K562 (cell line): ENCODE data around the gene PKIB. TPM values are rescaled to one million over a fixed set of nuclear protein-coding genes. Genes with fewer than 3 reads are reported as not detected.

Source experiments
- ATAC-seq: fragments of 200-7000 bp; cut with Tn5 transposase; 3 replicates; pipeline ENCODE4 v1.9.1; 2020; ENCODE audit warnings: moderate library complexity
- BruUV-seq: library from RNA; stranded (reverse); fragments of 400-500 nt; replicated peaks from 2 replicates; lab custom pipeline; 2021; lab: Mats Ljungman, UMichigan
- CTCF ChIA-PET: fragments of 300-600 bp; formaldehyde crosslinking; extraction: SDS; loops from one replicate; lab custom pipeline; 2021; ENCODE audit warnings: low intra/inter-chr PET ratio; lab: Yijun Ruan, JAX
- POLR2A ChIA-PET: fragments of 300-600, 350-650 bp; sonication (Branson Sonifier 250); formaldehyde crosslinking; extraction: SDS; loops from one replicate; lab custom pipeline; 2021; ENCODE audit warnings: antibody characterized with exemption, inconsistent platforms; lab: Yijun Ruan, JAX
- DNase-seq, 4 experiments: peaks; one replicate each; pipeline versions ENCODE4 v3.0.0 to v3.0.0-alpha.2; 2011 to 2018; ENCODE audit warnings: low spot score in 3 of 4, mixed read lengths in 3 of 4; ENCODE audit errors: extremely low read depth in 1 of 4
- FAIRE-seq: peaks from 2 replicates; lab custom pipeline; 2011; peaks lifted over from hg19 to GRCh38; lab: Jason Lieb, UNC
- H2AFZ ChIP-seq: 2 replicates; pipeline ENCODE4 v1.6.0; 2011; ENCODE audit warnings: low read depth, low read length, control low read depth, inconsistent platforms
- H3K27ac ChIP-seq: fragments of 200-600 bp; 3 replicates; pipeline ENCODE4 v1.8.0; 2011; ENCODE audit warnings: low read depth, mild to moderate bottlenecking, control low read depth, inconsistent platforms, low read length, moderate library complexity, mixed read lengths; ENCODE audit errors: extremely low read depth
- H3K27me3 ChIP-seq, 2 experiments: fragments of 300-600 bp in 1 of 2; 2 replicates in 1 of 2; 3 replicates in 1 of 2; pipeline versions ENCODE4 v1.6.0 to v1.8.0; 2011; ENCODE audit warnings: inconsistent platforms in 2 of 2, low read length in 2 of 2, mild to moderate bottlenecking in 1 of 2, mixed read lengths in 1 of 2, moderate library complexity in 1 of 2; ENCODE audit not compliant: control insufficient read depth in 2 of 2, insufficient read depth in 2 of 2
- H3K36me3 ChIP-seq: fragments of 300-600 bp; 3 replicates; pipeline ENCODE4 v1.8.0; 2011; ENCODE audit warnings: mild to moderate bottlenecking, low read length, inconsistent platforms; ENCODE audit not compliant: control insufficient read depth, insufficient read depth
- H3K4me1 ChIP-seq, 2 experiments: fragments of 200-600 bp in 1 of 2; replicated peaks in 1 of 2; 2 replicates in 1 of 2; 3 replicates in 1 of 2; pipeline versions ENCODE4 v1.5.1 to v1.8.0; 2011; ENCODE audit warnings: inconsistent platforms in 2 of 2, low read length in 2 of 2, mild to moderate bottlenecking in 1 of 2, mixed read lengths in 1 of 2, moderate library complexity in 1 of 2; ENCODE audit not compliant: control insufficient read depth in 2 of 2, insufficient read depth in 2 of 2
- H3K4me2 ChIP-seq: 2 replicates; pipeline ENCODE4 v1.6.1; 2011; ENCODE audit warnings: low read length, control low read depth, inconsistent platforms, mixed read lengths; ENCODE audit not compliant: insufficient read depth
- H3K4me3 ChIP-seq: fragments of 200-600 bp; sonication (generic), shearing (Covaris generic); 2 replicates; pipeline ENCODE4 v1.5.1; 2016; ENCODE audit warnings: control low read depth, inconsistent platforms
- H3K79me2 ChIP-seq: fragments of 200-600 bp; 3 replicates; pipeline ENCODE4 v1.8.0; 2011; ENCODE audit warnings: low read length, inconsistent platforms; ENCODE audit not compliant: control insufficient read depth, insufficient read depth
- H3K9ac ChIP-seq, 2 experiments: 2 replicates each; pipeline versions ENCODE4 v1.6.0 to v1.6.1; 2011; ENCODE audit warnings: low read depth in 2 of 2, low read length in 2 of 2, control low read depth in 1 of 2, inconsistent platforms in 1 of 2, mild to moderate bottlenecking in 1 of 2, mixed read lengths in 1 of 2; ENCODE audit not compliant: insufficient read depth in 1 of 2
- H3K9me1 ChIP-seq: one replicate; pipeline ENCODE4 v1.6.0; 2011; ENCODE audit warnings: inconsistent platforms, mild to moderate bottlenecking, low read length, moderate library complexity; ENCODE audit not compliant: control insufficient read depth, insufficient read depth
- H3K9me3 ChIP-seq: replicated peaks from 2 replicates; pipeline ENCODE4 v1.5.1; 2011; ENCODE audit warnings: low read depth, low read length, inconsistent platforms; ENCODE audit not compliant: control insufficient read depth, insufficient read depth
- H4K20me1 ChIP-seq: replicated peaks from 2 replicates; pipeline ENCODE4 v1.6.1; 2011; ENCODE audit warnings: low read length, inconsistent platforms, mixed read lengths; ENCODE audit not compliant: control insufficient read depth, insufficient read depth
- BRCA1 ChIP-seq, 2 experiments: fragments of 450-650 bp in 1 of 2; sonication (generic) in 1 of 2; formaldehyde crosslinking in 1 of 2; IDR thresholded peaks; 2 replicates each; pipeline versions ENCODE4 v1.5.0 to v1.6.1; 2017 to 2020; ENCODE audit warnings: mild to moderate bottlenecking in 1 of 2, missing genetic modification reagents in 1 of 2
- HNRNPK ChIP-seq: fragments of 200-400 bp; formaldehyde crosslinking; IDR thresholded peaks from one replicate; pipeline ENCODE4 v1.6.1; 2018; ENCODE audit warnings: mild to moderate bottlenecking, low read depth, low read length; ENCODE audit not compliant: poor library complexity, severe bottlenecking
- HNRNPLL ChIP-seq: fragments of 200-400 bp; formaldehyde crosslinking; IDR thresholded peaks from 2 replicates; pipeline ENCODE4 v1.6.1; 2017; ENCODE audit warnings: low read length, low read depth, mild to moderate bottlenecking; ENCODE audit not compliant: poor library complexity, severe bottlenecking
- LEF1 ChIP-seq: fragments of 450-650 bp; IDR thresholded peaks from 2 replicates; pipeline ENCODE4 v1.6.1; 2016; ENCODE audit warnings: mild to moderate bottlenecking
- POLR2AphosphoS2 ChIP-seq: IDR thresholded peaks from 2 replicates; pipeline ENCODE4 v1.6.1; 2012; ENCODE audit warnings: low read length, improper control_type of control experiment
- POLR2B ChIP-seq: fragments of 450-650 bp; IDR thresholded peaks from 2 replicates; pipeline ENCODE4 v1.6.1; 2018; ENCODE audit warnings: low read depth; ENCODE audit not compliant: partially characterized antibody
- PRMT5 ChIP-seq: sonication (generic); formaldehyde crosslinking; IDR thresholded peaks from 2 replicates; pipeline ENCODE4 v1.5.0; 2020; ENCODE audit warnings: missing genetic modification reagents
- PTTG1 ChIP-seq: fragments of 450-650 bp; IDR thresholded peaks from 2 replicates; pipeline ENCODE4 v1.6.1; 2016; ENCODE audit warnings: low read depth, mild to moderate bottlenecking, missing genetic modification characterization, missing compliant biosample characterization
- RBM34 ChIP-seq: fragments of 200-400 bp; formaldehyde crosslinking; IDR thresholded peaks from 2 replicates; pipeline ENCODE4 v1.6.1; 2018; ENCODE audit warnings: low read length, borderline replicate concordance; ENCODE audit not compliant: insufficient read depth
- SIRT6 ChIP-seq: IDR thresholded peaks from one replicate; pipeline ENCODE4 v1.6.1; 2012; ENCODE audit warnings: low read depth, mild to moderate bottlenecking, control low read depth, inconsistent platforms, low read length, moderate library complexity
- SMAD2 ChIP-seq: fragments of 150-350 bp; IDR thresholded peaks from 2 replicates; pipeline ENCODE4 v1.6.1; 2014; ENCODE audit warnings: low read depth, mild to moderate bottlenecking, low read length
- ZNF224 ChIP-seq: sonication (generic); formaldehyde crosslinking; IDR thresholded peaks from 2 replicates; pipeline ENCODE4 v1.8.0; 2022; ENCODE audit warnings: mild to moderate bottlenecking, missing genetic modification reagents
- ZNF408 ChIP-seq: fragments of 250-450 bp; sonication (Bioruptor Pico); IDR thresholded peaks from 2 replicates; pipeline ENCODE4 v1.4.0; 2020; ENCODE audit warnings: low read depth, mild to moderate bottlenecking, moderate library complexity
- WGBS: fragments of 100-300 bp; shearing (Covaris generic); methylation state at CpG from one replicate; pipeline ENCODE4 v1.1.6; 2016; ENCODE audit warnings: low coverage, mixed read lengths; ENCODE audit not compliant: insufficient coverage; ENCODE audit errors: missing lambda C conversion rate; 5-methylcytosine and 5-hydroxymethylcytosine counted together
- in situ Hi-C: fragments of 300-500 bp; cut with MboI; formaldehyde crosslinking; loops from 4 replicates; pipeline ENCODE4 v1.15.0; 2018; ENCODE audit warnings: inconsistent platforms, mixed read lengths
- intact Hi-C: fragments of 100-400 bp; cut with micrococcal nuclease; formaldehyde crosslinking; loops from 2 replicates; pipeline ENCODE4 v1.14.2; 2022
- polyA plus RNA-seq, 8 experiments: library from polyadenylated mRNA; depleted of rRNA in 4 of 8; stranded (reverse) in 5 of 8; unstranded in 3 of 8; fragments of >200 nt; fragmentation: Nextera tagmentation in 2 of 8; fragmentation: Illumina TruSeq in 1 of 8; extraction: Ambion mirVana in 2 of 8; extraction: Trizol in 1 of 8; gene quantifications; 2 replicates each; pipeline versions ENCODE4 v1.2.1 to v1.2.3, GENCODE V29; 2011 to 2014; ENCODE audit warnings: inconsistent platforms in 1 of 8, missing spikeins in 1 of 8
- total RNA-seq, 7 experiments: library from RNA; depleted of rRNA in 6 of 7; stranded (reverse); fragments of >200 nt in 6 of 7; fragmentation: Illumina TruSeq in 2 of 7; extraction: Trizol in 2 of 7; gene quantifications; 2 replicates each; pipeline versions ENCODE4 v1.2.1 to v1.2.3, GENCODE V29; 2011 to 2021; ENCODE audit warnings: low replicate concordance in 1 of 7
- TF ChIP-seq, protein P1 (sequence below): fragments of 200-800 bp; sonication (Bioruptor generic); IDR thresholded peaks from 2 replicates; pipeline ENCODE4 v1.6.1; 2016; ENCODE audit warnings: missing genetic modification characterization, missing compliant biosample characterization

Gene PKIB
- total and polyA plus RNA-seq, 9 of the 15 experiments (the other 6 are each of a cell fraction or from before 2014, with no cell fraction given): 14.8 to 37.5 (median 27.4) TPM

DNA sequence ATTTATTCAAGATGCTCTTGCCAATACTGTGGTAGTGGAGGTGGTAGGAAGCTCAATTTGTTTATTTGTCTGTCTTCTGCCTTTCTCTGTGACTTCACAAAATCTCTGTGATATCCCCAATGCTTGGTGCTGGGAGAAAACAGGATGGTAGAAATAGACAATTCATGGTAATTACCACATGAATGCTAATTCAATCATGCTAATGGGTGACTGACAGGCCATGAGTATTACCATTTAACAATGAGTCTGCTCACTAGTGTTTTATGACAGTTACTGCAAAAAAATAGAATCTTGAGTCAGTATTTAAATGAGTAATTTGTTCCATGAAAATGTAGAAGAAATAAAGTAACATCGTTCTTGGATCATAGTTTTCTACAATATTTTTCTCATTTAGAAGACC, 117.0 kb downstream of the PKIB start (continued):
- TF ChIP-seq, protein P1, sequence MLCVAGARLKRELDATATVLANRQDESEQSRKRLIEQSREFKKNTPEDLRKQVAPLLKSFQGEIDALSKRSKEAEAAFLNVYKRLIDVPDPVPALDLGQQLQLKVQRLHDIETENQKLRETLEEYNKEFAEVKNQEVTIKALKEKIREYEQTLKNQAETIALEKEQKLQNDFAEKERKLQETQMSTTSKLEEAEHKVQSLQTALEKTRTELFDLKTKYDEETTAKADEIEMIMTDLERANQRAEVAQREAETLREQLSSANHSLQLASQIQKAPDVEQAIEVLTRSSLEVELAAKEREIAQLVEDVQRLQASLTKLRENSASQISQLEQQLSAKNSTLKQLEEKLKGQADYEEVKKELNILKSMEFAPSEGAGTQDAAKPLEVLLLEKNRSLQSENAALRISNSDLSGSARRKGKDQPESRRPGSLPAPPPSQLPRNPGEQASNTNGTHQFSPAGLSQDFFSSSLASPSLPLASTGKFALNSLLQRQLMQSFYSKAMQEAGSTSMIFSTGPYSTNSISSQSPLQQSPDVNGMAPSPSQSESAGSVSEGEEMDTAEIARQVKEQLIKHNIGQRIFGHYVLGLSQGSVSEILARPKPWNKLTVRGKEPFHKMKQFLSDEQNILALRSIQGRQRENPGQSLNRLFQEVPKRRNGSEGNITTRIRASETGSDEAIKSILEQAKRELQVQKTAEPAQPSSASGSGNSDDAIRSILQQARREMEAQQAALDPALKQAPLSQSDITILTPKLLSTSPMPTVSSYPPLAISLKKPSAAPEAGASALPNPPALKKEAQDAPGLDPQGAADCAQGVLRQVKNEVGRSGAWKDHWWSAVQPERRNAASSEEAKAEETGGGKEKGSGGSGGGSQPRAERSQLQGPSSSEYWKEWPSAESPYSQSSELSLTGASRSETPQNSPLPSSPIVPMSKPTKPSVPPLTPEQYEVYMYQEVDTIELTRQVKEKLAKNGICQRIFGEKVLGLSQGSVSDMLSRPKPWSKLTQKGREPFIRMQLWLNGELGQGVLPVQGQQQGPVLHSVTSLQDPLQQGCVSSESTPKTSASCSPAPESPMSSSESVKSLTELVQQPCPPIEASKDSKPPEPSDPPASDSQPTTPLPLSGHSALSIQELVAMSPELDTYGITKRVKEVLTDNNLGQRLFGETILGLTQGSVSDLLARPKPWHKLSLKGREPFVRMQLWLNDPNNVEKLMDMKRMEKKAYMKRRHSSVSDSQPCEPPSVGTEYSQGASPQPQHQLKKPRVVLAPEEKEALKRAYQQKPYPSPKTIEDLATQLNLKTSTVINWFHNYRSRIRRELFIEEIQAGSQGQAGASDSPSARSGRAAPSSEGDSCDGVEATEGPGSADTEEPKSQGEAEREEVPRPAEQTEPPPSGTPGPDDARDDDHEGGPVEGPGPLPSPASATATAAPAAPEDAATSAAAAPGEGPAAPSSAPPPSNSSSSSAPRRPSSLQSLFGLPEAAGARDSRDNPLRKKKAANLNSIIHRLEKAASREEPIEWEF (CRISPR knock-in tag): no peak
- TF ChIP-seq BRCA1 (IDR thresholded peaks at IDR 0.05): no peak
- no peak for TF ChIP-seq BRCA1 (CRISPR knock-in tag; IDR thresholded peaks at IDR 0.05)
- TF ChIP-seq LEF1: no peak
- no peak for TF ChIP-seq SIRT6

DNA sequence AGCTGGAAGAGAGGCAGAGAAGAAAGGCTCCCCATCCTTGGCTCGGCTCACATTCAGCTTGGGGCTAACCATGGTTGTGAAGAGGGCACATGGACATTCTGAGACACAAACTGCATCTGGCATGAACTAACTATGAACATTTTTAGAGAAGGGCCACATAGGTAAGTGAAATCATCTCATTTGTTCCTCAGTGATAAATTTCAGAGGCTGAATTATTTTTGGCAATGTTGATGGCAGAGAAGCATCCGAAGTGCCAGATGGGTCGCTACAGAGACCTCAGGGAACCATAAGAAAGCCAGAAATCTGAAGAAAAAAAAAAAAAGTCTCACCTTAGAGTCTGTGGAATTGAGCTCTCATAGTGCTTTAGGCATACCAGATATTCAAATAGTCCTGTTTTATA, 120.1 kb downstream of the PKIB start:
- Histone ChIP-seq H3K79me2 (no peaks in the 10 kb centered on the region), H3K4me1 (no peaks in the 10 kb centered on the region), H3K27me3 (no peaks in the 10 kb centered on the region), H3K4me3 (no peak overlapping the region), H3K9ac (no peak overlapping the region), H3K27ac (no peak overlapping the region), H2AFZ (no peak overlapping the region), H3K9me1 (no peaks in the 10 kb centered on the region), H3K4me2 (no peak overlapping the region), H3K36me3 (no peaks in the 10 kb centered on the region), H4K20me1 (no peaks in the 10 kb centered on the region), H3K9me3 (no peaks in the 10 kb centered on the region)
- ChIA-PET POLR2A (no interaction called here), CTCF (interaction anchor here (0.6 to 3.6 kb wide), 2 partner anchors 108 to 890 kb away, joined by 4 to 34 read pairs; no protein-coding TSS in a partner anchor)
- BruUV-seq: no TSS peak
- WGBS: 38% methylated on average over 3 of the region's 3 CpGs
- FAIRE-seq (no peak), ATAC-seq (no peak), DNase-seq (no peak)
- in situ Hi-C loops: loop anchor here (25.0 kb wide), 1 partner anchor 582 kb away; no protein-coding TSS in a partner anchor
- TF ChIP-seq PTTG1 (tag): no peak
- TF ChIP-seq PRMT5 (CRISPR knock-in tag): no peak
- TF ChIP-seq HNRNPLL: no peak
- no peak for TF ChIP-seq ZNF224
- TF ChIP-seq POLR2AphosphoS2: no peak
- TF ChIP-seq POLR2B: no peak
- TF ChIP-seq RBM34: no peak
- TF ChIP-seq ZNF408 (CRISPR knock-in tag): no peak
- no peak for TF ChIP-seq SMAD2
- no peak for TF ChIP-seq HNRNPK
- intact Hi-C loops: loop anchor here (1.0 to 5.0 kb wide), 3 partner anchors 586 to 987 kb away; no protein-coding TSS in a partner anchor
